Stimulated activated naive B cell treated with anti-CD40 and anti-IgM and Interleukin-4, amounts not matched to agents 10 μg/mL and 1 μg/mL and 100 μg/mL, for 72 hours (primary cell): ENCODE measurements around the gene LTA4H.

ENCODE experiments used
- ATAC-seq, 2 donors: fragments of 150-1000 bp; cut with Tn5 transposase; replicated peaks; 2 replicates each; pipeline ENCODE4 v1.10.0; 2021; ENCODE audit warnings: moderate library complexity in 1 of 2
- DNase-seq: peaks from one replicate; pipeline ENCODE4 v3.0.0; 2021
- H3K27ac Mint-ChIP-seq: one replicate; pipeline ENCODE4 v1.8.0; 2022; ENCODE audit warnings: mild to moderate bottlenecking, mixed read lengths
- H3K27me3 Mint-ChIP-seq, 2 donors: one replicate each; pipeline ENCODE4 v1.8.0; 2022; ENCODE audit warnings: mixed read lengths in 2 of 2
- H3K36me3 Mint-ChIP-seq, 2 donors: one replicate each; pipeline ENCODE4 v1.8.0; 2022; ENCODE audit warnings: mixed read lengths in 2 of 2, mild to moderate bottlenecking in 1 of 2
- H3K4me1 Mint-ChIP-seq, 2 donors: one replicate each; pipeline ENCODE4 v1.8.0; 2022; ENCODE audit warnings: mixed read lengths in 2 of 2, mild to moderate bottlenecking in 1 of 2
- H3K4me3 Mint-ChIP-seq, 2 donors: one replicate each; pipeline ENCODE4 v1.8.0; 2022; ENCODE audit warnings: mild to moderate bottlenecking in 2 of 2, mixed read lengths in 2 of 2, moderate library complexity in 1 of 2
- H3K9me3 Mint-ChIP-seq, 2 donors: one replicate each; pipeline ENCODE4 v1.8.0; 2022; ENCODE audit warnings: mixed read lengths in 2 of 2, mild to moderate bottlenecking in 1 of 2

The LTA4H gene

DNA sequence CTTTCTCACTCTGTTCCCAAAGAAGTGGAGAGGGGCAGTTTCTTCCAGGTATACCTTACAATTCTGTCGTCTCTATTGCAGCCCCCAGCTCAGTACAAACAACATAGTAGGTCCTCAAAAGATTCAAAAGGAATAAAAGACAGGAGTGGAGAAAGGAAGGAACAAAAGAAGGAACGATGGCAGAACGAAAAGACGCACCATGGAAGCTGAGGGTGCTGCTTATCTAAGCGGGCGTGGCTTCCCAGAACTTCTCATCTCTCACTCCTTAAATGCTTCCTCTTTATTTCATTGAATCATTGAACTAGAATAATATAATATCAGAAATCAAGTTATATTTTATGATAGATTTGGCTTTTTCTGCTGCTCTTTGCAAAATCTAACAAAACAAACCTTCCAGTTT, 13.7 kb upstream of the LTA4H start:
- DNase-seq = no peak
- Mint-ChIP-seq H3K4me3 (no peak overlapping the region), H3K9me3 (peaks cover 3% of the 10 kb centered on the region in 2 donors), H3K27ac (no peak overlapping the region), H3K27me3 (no peaks in the 10 kb centered on the region), H3K36me3 (no peaks in the 10 kb centered on the region), H3K4me1 (peaks cover 42 to 66% of the 10 kb centered on the region in 2 donors)
- no peak for ATAC-seq

DNA sequence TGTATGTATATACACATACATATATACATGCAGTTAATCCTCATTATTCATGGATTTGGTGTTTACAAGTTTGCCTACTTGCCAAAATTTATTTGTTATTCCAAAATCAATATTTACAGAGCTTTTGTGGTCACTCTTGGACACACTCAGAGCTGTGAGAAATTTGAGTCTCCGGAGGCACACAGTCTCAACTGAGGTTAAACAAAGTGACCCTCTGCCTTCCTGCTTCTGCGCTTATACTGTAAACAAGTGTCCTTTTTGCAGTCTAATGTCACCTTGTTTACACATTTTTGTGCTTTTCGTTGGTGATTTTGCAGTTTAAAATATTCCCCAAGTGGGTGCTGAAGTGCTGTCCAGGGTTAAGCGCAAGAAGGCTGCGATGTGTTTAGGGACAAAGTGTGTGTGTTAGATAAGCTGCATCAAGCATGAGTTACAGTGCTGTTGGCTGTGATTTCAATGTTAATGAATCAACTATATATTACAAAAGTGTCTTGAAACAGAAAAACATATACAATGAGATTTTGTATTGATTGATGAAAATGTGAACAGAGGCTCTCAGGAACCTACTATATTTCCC, 13.1 kb upstream of the LTA4H start:
- peak overlapping the region; percentile 8 to 32 for H3K4me3 Mint-ChIP-seq
- H3K27me3 Mint-ChIP-seq = no peaks in the 10 kb centered on the region
- DNase-seq (no peak), ATAC-seq (no peak)
- H3K4me1 Mint-ChIP-seq = peaks cover 45 to 69% of the 10 kb centered on the region in 2 donors
- peaks cover 3% of the 10 kb centered on the region in 2 donors for H3K9me3 Mint-ChIP-seq
- no peaks in the 10 kb centered on the region for H3K36me3 Mint-ChIP-seq
- H3K27ac Mint-ChIP-seq = peak overlapping the region; percentile 79

DNA sequence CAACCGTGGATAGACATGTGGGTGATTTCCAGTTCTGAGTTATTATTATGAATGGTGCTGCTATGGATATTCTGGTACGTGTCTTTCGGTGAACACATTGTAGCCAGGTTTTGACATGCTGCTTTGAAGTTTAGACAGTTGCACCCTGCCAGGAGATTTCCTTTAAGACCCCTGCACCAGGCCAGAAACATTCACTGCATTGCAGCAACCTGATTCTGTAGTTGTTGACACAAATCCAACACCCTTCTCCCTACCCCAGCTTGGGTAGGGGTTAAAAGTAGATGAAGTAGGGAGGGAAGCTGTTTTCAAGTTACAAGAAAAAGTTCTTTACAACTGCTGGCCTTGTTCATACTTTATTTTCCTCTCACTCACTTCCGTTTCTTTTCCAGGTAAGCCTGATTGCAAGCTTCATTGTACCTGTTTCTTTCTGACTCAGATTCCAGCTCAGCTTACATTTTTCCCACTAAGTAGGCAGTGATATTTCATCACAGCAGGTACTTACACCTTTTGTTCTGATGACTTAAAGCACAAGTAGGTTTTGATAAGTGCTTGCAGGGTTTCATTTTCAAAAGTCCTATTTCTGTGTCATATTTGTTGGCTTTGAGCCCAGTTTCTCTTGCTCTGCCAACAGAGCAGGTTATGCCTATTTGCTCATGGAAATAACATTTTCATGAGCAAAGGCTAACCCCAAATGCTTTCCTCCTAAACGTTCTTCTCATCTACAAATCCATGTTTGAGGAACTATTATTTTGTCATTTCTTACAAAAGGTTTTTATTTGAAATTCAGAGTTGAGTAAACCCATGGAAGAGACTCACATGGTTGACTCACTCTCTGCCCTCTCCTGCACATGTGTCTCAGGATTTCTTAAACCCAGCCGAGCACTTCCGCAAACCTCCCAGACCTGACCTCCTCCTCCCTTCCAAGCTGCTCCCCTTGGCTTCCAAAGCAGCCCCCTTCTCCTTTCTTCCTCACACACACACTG, 12.1 kb upstream of the LTA4H start:
- Mint-ChIP-seq H3K9me3 (peaks cover 3% of the 10 kb centered on the region in 2 donors), H3K4me1 (peaks cover 45 to 70% of the 10 kb centered on the region in 2 donors), H3K4me3 (peak overlapping the region; percentile 32 to 48), H3K27ac (peak overlapping the region; percentile 79), H3K27me3 (no peaks in the 10 kb centered on the region), H3K36me3 (no peaks in the 10 kb centered on the region)
- DNase-seq (no peak), ATAC-seq (peak; percentile 68)

DNA sequence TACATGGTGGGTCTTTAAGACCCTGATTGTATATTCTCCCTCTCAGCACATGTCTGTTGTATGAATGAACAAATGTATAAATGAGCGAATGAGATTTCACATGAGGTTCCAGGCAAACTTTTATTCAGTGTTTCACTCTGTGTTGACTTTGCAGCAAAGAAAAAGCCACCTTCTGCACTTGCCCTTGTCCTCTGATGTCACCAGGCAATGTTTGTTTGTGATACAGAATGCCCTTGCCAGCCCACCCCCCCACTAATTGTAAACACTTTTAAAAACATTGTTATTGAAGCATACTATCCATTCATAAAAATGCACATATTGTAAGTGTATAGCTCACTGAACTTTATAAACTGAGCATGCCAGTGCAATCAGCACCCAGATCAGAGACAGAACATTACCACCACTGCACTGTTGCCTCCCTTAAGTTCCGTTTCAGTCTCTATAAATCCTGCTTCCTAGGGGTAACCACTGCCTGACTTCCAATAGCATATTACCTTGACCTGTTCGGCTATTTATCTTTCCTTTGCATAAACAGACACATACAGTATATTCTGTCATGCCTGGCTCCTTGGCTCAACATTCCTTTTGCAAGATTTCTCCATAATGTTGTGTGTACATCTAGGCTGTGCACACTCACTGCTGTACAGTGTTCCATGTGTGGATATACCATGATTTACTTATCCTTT, 11.3 kb upstream of the LTA4H start:
- Mint-ChIP-seq H3K4me1 (peaks cover 43 to 67% of the 10 kb centered on the region in 2 donors), H3K4me3 (no peak overlapping the region), H3K36me3 (no peaks in the 10 kb centered on the region), H3K27me3 (no peaks in the 10 kb centered on the region), H3K9me3 (peaks cover 3% of the 10 kb centered on the region in 2 donors), H3K27ac (peak overlapping the region; percentile 62)
- DNase-seq (no peak), ATAC-seq (no peak)

DNA sequence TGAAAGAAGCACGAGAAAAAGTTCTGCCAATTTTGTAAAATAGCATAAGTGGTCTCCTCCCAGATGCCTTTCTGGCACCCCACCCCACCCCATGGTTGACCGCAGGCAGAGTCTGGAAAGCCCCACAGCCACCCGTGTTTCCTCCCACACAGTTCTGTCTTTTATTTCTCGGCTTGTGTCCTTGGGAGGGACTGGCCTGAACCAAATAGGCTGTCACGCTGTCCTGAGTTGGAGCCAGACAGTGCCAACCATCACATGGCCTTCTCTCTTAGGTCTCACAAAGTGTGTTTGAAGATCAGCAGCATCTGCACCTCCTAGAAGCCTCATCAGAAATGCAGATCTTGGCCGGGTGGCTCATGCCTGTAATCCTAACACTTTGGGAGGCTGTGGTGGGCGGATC, 10.2 kb upstream of the LTA4H start:
- no peaks in the 10 kb centered on the region for H3K27me3 Mint-ChIP-seq
- H3K4me1 Mint-ChIP-seq = peaks cover 43 to 72% of the 10 kb centered on the region in 2 donors
- H3K27ac Mint-ChIP-seq = peak overlapping the region; percentile 62
- peak overlapping the region in 1 of 2 donors; percentile 22 for H3K4me3 Mint-ChIP-seq
- H3K9me3 Mint-ChIP-seq = peaks cover 3% of the 10 kb centered on the region in 2 donors
- ATAC-seq = peak; percentile 61 to 64
- no peaks in the 10 kb centered on the region for H3K36me3 Mint-ChIP-seq
- DNase-seq = peak; percentile 33

DNA sequence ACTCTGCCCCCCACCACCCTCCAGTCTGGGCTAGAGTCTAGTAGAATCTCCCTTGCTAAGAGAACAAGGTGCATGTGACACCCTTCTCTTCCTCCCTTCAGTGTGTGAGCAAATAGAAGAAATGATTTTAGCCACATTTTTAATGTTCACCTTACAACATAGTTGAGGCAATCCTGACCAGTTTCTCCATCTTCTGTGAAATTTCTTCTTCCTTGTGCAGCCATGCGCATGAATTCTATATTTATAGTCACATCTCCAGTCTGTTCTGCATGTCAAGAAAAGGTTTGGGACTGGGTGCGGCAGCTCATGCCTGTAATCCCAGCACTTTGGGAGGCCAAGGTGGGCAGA, 9.5 kb upstream of the LTA4H start:
- H3K27me3 Mint-ChIP-seq = no peaks in the 10 kb centered on the region
- H3K4me1 Mint-ChIP-seq = peaks cover 40 to 74% of the 10 kb centered on the region in 2 donors
- H3K27ac Mint-ChIP-seq = peak overlapping the region; percentile 62
- ATAC-seq (peak in 1 of 2 donors; percentile 1), DNase-seq (no peak)
- peaks cover 0 to 3% of the 10 kb centered on the region in 2 donors for H3K9me3 Mint-ChIP-seq
- peak overlapping the region; percentile 23 to 50 for H3K4me3 Mint-ChIP-seq
- H3K36me3 Mint-ChIP-seq = no peaks in the 10 kb centered on the region

DNA sequence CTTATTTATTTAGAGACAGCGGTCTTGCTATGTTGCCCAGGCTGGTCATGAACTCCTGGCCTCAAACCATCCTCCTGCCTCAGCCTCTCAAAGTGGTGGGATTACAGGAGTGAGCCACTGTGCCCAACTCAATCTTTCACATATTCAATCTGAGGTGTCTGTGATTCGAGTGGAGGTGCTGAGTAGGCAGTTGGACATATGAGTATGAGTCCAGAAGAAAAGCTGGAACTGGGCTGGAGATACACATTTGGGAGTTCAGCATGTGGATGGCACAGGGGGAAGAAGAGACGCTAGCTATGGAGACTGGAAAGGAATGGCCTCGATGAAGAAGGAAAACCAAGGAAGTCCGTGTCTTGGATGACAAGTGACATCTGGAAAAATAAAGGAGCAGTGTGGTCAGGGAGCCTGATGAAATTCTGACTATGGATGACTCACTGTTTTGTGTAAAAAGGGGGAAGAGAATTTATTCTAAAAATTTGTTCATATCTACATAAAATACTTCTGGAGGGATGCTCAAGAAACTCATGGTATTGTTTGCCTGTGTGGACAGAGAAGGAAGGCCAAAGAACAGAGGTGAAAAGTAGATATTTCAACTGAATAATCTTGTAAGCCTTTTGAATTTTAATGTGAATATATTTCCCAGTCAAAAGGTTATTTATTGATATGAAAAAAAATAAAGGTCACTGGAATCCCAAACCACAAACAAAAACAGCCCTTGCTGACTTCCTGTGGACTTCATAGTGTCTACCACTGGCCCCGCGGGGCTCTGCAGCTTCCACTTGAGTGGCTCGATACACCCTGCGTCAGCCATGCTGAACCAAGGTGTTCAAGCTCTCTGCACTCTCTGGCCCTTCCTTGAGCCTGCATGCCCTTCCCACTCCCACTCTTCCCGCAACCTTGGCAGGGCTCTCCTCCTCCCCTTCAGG, 8.9 kb upstream of the LTA4H start:
- H3K4me1 Mint-ChIP-seq = peaks cover 37 to 70% of the 10 kb centered on the region in 2 donors
- no peak for DNase-seq

DNA sequence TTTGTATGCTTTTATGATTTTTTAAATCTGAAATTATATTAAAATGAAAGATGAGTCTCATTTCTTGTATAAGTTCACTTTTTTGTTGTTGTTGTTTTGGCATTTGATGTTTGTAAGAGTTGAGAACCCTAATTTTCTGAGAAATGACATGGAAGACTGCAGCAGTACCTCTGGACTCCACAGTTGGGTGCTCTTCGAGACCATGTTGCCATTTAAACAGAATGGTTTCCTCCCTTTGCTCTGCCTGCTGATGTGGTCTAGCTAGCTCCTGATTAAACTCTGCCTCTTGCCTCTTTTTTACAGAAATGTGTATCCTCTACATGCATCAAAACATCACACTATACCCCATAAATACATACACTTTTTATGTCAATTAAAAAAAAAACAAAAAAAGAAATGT, 5.8 kb upstream of the LTA4H start:
- Mint-ChIP-seq H3K27ac (no peak overlapping the region), H3K9me3 (peaks cover 0 to 3% of the 10 kb centered on the region in 2 donors), H3K4me3 (no peak overlapping the region), H3K4me1 (peaks cover 17 to 39% of the 10 kb centered on the region in 2 donors), H3K36me3 (no peaks in the 10 kb centered on the region), H3K27me3 (no peaks in the 10 kb centered on the region)
- no peak for ATAC-seq
- no peak for DNase-seq

More for the DNA sequence above, 8.9 kb upstream of the LTA4H start:
- no peaks in the 10 kb centered on the region for H3K36me3 Mint-ChIP-seq
- peaks cover 0 to 3% of the 10 kb centered on the region in 2 donors for H3K9me3 Mint-ChIP-seq
- peak; percentile 47 to 69 for ATAC-seq
- H3K4me3 Mint-ChIP-seq = peak overlapping the region; percentile 23 to 50
- H3K27me3 Mint-ChIP-seq = no peaks in the 10 kb centered on the region
- H3K27ac Mint-ChIP-seq = peak overlapping the region; percentile 62

DNA sequence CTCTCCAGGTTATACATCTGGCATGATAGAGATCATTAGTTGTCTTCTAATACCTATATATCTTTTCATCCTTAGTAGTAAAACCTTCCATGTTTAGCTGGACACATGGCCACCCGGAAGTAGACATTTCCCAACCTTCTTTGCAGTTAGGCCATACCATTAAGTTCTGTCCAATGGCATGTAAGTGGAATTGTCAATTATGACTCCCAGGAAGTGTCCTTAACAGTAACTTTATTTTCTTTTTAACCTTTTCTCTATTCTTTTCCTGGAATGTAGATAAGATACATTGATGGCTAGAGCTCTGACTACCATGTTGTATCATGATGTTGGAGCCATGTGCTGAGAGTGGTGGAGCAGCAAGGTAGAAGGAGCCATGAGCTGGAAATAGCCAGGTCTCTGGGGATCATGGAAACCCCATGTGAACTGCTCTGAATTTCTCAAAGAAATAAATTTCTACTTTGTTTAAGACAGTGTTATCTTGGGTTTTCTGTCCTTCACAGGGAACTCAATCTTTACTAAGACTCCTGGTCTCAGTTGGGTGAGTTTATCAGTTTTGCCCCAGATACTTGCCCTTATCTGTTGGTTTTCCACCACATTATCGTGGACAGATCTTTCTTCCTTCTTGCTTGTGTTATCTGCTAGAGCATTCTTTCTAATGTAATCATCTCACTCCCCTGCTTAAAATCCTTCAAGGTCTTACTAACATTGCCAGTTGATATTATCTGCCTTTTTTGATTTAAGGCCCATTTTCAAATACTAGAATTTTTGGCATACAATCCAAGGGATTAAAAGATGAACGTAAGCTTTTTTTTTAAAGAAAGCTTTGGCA, 5.1 kb upstream of the LTA4H start:
- ATAC-seq (no peak), DNase-seq (no peak)
- H3K36me3 Mint-ChIP-seq = no peaks in the 10 kb centered on the region
- no peaks in the 10 kb centered on the region for H3K27me3 Mint-ChIP-seq
- peaks cover 15 to 32% of the 10 kb centered on the region in 2 donors for H3K4me1 Mint-ChIP-seq
- H3K9me3 Mint-ChIP-seq = peaks cover 0 to 3% of the 10 kb centered on the region in 2 donors
- no peak overlapping the region for H3K27ac Mint-ChIP-seq
- no peak overlapping the region for H3K4me3 Mint-ChIP-seq

DNA sequence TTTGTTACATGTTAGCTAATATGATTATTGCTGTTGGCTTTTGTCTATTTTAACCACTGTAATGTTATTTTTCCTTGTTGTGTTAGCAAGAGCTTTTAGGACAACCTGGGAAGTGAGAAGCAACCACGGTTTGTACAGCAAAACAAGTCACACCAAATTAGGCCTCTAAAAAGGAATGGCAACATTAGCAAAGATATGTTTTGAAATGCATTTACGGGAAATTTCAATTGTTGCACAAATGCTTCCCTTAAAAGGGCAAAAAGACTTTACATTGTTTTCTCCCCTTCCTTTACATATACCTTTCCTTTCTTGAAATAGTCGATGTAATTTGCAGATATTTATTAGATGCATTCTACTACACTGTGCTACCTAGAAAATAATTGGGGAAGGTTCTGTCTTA, 4.1 kb upstream of the LTA4H start:
- Mint-ChIP-seq H3K27ac (no peak overlapping the region), H3K9me3 (no peaks in the 10 kb centered on the region), H3K36me3 (no peaks in the 10 kb centered on the region), H3K4me3 (no peak overlapping the region), H3K4me1 (peaks cover 8 to 22% of the 10 kb centered on the region in 2 donors), H3K27me3 (no peaks in the 10 kb centered on the region)
- ATAC-seq (no peak), DNase-seq (no peak)

DNA sequence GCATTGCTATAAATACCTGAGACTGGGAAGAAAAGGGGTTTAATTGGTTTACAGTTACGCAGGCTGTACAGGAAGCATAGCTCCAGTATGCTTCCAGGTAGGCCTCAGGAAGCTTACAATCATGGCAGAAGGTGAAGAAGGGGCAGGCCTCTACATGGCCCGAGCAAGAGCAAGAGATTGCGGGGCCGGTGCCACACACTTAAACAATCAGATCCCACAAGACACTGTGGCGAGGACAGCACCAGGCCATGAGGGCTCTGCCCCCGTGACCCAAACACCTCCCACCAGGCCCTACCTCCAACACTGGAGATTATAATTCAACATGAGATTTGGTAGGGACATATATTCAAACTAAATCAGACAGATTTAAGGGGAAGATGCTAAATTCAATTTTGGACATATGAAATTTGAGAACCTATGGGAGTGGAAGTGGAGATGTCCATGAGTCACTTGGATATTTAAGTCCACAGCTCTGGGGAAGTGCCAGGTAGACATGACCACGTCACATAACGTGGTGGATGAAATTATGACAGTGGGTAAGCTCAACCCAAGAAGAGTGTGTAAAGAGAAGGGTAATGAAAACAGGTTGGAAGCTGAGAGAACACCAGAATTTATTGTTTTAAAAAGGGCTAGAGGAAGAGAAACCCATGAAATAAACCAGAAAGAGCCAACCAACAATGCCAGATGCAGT, 1.5 kb upstream of the LTA4H start:
- DNase-seq (no peak), ATAC-seq (peak; percentile 13 to 15)
- no peak overlapping the region for H3K27ac Mint-ChIP-seq
- peaks cover 2 to 3% of the 10 kb centered on the region in 2 donors for H3K36me3 Mint-ChIP-seq
- H3K27me3 Mint-ChIP-seq = no peaks in the 10 kb centered on the region
- H3K9me3 Mint-ChIP-seq = no peaks in the 10 kb centered on the region
- peaks cover 6 to 7% of the 10 kb centered on the region in 2 donors for H3K4me1 Mint-ChIP-seq
- no peak overlapping the region for H3K4me3 Mint-ChIP-seq

DNA sequence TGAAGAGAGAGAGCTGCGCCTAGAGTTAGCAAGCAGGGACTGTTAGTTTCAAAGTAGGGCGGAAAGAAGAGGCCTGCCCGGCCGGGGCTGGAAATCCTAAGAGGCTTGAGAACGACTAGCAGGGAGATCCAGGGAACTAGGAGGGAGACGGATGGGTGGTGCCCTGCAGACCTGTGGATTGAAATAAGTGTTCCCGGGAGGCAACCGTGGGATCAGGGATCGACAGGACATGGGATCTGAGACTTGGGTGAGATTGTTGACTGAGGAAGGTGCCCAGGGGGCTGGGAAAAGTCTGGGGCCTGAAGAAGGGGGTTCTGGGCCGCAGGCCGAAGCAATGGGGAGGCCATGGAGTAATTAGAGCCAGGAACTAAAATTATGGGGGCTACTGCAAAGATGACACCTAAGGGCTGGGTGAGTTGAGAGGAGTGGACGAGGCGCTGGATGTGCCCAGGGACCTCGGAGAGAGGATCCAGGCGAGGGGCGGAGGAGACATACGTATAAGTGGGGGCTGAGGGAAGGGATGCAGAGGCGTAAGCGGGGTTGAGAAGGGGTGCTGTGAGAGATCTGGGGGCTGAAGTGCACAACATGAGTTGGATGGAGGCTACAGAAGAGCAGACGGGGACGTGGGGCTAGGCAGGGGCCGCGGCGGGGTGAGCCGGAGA, 635 bp downstream of the LTA4H start:
- no peaks in the 10 kb centered on the region for H3K9me3 Mint-ChIP-seq
- DNase-seq = no peak
- no peak overlapping the region for H3K27ac Mint-ChIP-seq
- no peaks in the 10 kb centered on the region for H3K27me3 Mint-ChIP-seq
- peaks cover 9 to 11% of the 10 kb centered on the region in 2 donors for H3K36me3 Mint-ChIP-seq
- ATAC-seq = no peak
- no peak overlapping the region for H3K4me3 Mint-ChIP-seq
- peaks cover 14% of the 10 kb centered on the region in 2 donors for H3K4me1 Mint-ChIP-seq
